Mesenteric fat pad (tissue), 1 donor: ENCODE results near the gene TRIM33. TPM values are rescaled to one million over a fixed set of nuclear protein-coding genes. Genes with fewer than 3 reads are reported as not detected.
"Not testable (repeated sequence)": the region's sequence is repeated elsewhere in the genome, so short reads cannot be mapped to it uniquely, and the experiment has no call there.

Experiments used
- DNase-seq: peaks from one replicate; pipeline ENCODE4 v3.0.0-alpha.2; 2020; ENCODE audit warnings: low spot score
- total RNA-seq: library from RNA; stranded (reverse); fragmentation: NEBNext Ultra II Directional; extraction: Animal tissue kit (Norgen Biotek cat#: 25700); gene quantifications from one replicate; pipeline ENCODE4 v1.2.1, GENCODE V29; 2021
- donor health status: DM: yes; HTN: yes; CAD: no.

TRIM33 gene
- total RNA-seq, 1 donor from 2014 or later: 26.2 TPM

DNA sequence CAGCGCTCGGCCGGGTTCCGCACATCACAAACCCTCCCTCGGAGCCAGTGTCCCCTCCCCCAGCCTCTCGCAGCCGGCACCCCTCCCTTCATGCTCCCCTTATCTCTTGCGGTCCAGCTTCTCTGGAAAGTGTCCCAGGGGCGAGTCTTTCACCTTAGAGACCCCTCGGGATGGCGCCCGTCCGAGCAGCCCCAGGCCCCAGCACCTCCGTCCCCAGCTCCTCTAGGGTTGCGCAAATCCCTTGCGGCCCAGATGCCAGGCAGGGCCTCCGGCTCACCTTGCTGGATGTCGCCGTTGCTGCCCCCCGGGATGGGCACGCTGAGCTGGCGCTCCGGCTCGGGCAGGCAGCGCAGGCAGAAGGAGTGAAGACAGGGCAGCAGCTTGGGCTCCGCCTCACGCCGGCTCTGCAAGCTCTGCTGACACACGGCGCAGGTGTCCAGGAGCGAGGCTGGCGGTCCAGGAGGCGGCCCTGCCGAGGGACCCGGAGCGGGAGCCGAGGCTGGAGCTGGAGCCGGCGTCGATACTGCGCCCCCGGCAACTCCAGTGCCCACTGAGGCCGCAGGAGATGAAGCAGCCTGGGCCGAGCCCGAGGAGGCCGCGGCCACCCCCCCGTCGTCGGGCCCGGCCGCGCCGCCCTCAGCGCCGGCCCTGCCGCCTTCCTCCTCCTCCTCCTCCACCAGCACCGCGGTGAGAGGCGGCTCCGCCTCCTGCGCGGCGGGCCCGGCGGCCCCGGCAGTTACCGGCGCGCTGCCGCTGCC lies 550 bp downstream of the TRIM33 start:
- DNase-seq: peak; percentile 90

DNA sequence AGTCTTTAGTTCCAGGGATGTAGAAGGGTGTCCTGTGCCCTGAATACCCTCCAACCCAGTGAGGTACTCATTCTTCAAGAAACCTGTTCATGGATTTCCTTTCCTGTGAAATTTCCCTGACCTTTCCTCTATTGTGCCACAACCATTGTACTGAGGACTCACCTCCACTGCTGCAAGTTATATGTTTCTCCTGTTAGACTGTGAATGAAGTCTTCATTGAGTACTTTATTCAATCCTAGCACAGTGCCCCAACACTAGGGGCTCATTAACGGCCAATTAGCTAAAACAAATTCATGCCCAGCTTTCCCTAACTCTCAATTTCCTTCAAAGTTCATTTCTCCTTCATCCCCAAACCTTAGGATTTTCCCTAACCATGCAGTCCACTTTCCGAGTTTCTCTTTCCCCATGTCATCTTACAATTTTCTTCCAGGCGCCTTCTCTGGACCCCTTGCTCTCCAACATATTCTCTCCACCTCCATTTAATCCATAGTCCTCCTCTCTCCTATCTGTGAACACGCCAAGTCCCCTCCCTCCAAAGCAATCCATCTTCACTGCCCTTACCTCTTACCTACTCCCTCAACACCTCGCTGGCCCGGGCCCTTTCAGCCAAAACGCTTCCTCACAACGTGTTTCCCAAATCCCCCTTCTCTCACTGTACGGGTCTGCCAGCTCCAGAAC lies 1.3 kb downstream of the TRIM33 start:
- no peak for DNase-seq

DNA sequence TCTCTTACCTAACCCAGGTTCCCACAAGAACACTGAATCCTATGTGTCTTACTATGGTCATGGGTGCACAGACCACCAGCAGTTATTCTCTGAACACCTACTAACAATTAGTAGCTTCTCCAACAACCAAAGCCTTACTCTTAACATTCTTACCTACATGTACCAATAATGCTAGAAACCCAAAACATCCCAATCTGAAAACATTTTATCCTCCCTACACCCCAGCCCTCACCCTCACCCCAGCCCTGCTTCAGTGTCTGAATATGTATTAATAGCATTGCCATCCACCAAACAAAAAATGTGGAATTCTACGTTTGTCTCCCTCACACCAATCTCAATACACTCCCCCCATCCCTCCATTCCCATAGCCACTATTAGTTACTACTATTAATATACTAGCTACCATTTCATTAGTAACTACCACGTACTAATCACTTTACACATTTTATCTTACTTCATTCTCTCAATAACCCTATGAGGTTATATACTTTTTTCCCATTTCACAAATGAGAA lies 2.6 kb downstream of the TRIM33 start:
- no peak for DNase-seq

DNA sequence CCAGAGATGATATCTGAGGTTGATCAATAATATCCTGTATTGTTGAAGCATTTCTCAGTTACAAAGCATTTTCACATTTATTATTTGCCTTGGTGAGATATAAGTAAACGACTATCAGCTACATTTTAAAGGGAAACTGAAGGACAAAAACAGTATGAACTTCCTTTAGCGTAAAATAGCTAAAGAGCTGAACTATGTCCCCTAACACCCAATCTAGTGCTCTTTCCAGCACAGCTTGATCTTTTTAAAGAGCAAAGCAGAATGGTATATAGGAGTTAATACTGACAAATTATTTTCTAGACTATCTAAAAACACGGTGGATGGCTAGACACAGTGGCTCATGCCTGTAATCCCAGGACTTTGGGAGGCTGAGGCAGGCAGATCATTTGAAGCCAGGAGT lies 3.5 kb downstream of the TRIM33 start:
- DNase-seq: no peak

DNA sequence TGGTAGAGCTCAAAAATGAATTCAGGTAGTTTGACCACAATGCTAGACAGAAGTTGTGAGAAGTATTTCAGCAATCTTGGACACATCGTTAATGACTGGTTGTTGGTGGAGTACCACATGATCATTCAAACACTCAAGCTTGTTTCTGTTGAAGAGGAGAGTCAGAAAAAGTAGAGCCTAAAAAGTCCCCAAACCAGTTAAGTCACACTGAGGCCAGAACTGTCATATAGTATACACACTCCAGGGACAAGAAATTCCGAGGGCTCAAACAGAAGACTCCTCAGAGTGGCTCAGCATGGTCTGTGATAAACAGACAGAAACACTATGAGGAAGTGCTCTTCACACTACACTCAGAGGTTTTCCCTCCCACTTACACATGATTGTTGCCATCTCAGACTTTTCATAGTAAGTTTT lies 5.8 kb downstream of the TRIM33 start:
- DNase-seq: no peak

DNA sequence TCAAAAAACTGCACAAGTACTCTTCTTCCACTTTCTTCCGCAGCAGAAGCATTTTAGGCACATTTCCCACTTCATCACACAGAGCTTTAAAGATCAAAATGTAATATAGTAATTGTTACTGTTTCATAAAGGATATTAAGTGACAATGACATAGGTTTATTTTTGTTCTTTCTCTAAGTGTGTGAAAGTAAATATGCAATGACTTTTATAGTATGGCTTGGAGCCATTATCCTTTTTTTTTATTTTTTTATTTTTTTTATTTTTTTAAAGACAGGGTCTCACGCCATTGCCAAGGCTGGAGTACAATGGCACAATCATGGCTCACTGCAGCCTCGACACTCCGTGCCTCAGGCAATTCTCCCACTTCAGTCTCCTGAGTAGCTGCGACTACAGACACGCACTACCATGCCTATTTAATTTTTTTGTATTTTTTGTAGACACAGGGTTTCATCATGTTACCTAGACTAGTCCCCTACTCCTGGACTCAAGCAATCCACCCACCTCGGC lies 7.0 kb downstream of the TRIM33 start:
- no peak for DNase-seq

DNA sequence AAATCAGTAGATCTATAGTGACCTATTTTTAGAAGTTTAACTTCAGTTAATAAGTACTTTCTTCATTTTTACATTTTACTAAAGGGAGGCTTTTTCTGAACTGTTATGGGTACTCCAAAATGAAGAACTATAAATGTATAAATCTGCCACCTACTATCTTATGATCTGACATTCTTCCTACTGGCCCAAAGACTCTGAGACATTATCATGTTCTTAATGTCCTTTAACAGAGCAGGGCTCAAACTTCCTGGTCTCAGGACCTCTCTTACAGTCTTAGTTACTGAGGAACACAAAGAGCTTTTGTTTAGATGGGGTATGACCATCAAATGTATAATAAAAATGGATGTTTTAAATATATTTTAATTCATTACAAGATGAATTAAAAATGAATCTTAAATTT lies 8.9 kb downstream of the TRIM33 start:
- DNase-seq: no peak

DNA sequence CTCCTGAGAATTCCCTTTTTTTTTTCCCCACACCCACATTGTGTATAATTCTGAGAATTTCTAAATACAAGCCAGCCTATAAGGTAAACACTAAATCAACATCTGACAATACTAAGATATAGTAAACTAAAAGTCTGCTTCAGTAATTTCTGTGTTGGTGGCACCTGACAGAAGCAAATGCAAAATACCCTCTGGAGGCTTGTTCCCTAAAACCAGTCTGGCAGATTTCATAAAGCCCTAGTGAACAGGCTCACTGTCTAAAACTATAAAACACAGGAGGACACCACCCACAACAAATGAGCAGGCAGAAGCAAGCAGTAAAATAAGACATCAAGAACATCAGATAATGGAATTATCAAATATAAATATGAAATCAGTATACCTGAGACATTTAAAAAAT lies 11.5 kb downstream of the TRIM33 start:
- DNase-seq: no peak

DNA sequence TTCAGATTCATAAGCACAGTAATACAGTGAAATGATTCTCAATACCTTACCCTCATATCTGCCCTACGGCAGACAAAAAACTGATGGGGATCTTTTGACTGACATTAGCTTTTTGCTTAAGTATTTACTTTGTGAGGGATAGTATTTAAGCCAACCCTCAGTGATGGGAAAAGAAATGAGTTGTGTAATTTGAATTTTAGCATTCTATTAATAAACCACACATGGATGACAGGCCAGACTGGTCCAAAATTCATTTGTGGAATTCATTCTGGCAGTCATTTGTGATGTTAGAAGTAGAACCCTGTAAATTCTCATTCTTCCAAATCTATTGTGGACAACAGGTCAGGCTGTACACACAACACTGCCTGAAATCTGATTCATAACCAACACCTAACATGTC lies 14.9 kb downstream of the TRIM33 start:
- no peak for DNase-seq

DNA sequence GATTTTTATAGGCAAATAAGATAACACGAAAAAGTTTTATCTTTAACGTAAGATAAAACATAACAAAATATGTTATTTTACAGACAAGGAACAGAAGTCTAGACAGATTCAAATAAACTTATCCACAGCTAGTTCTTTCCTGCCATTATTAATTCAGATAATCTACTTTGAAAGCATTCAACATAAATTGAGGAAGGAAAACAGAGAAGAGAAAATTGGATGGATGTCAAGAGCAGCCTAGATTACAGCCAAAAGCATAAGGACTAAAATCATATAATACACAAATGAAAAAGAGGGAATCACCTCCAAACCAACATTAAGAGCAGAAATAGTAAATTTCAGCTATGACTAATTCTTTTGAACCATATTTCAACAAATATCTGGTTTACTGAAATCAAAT lies 15.5 kb downstream of the TRIM33 start:
- no peak for DNase-seq

DNA sequence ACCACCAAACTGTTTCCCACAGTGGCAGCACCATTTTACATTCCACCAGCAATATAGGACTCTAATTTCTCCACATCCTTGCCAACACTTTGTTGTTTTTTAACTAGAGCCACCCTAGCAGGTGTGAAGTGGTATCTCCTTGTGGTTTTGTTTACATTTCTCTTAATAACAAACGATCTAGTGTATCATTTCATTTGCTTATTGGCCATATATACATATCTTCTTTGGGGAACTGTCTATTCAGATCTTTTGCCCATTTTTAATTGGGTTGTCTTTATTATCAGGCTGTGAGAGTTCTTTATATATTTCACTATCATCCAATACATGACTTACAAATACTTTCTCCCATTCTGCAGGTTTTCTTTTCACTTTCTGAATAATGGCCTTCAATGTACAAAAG lies 18.0 kb downstream of the TRIM33 start:
- DNase-seq: no peak

DNA sequence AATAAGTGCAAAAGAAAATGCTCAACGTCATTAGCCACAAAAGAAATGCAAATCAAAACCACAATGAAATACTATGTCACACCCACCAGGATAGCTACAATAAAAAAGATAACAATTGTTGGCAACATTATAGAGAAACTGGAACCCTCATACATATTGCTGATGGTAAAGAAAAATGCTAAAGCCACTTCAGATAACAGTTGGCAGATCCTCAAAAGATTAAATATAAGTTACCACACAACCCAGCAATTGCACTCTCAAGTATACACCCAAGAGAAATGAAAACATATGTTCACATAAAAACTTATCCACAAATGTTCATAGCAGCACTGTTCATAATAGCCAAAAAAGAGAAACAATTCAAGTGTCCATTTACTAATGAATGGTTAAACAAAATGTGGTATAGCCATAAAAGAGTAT lies 20.7 kb downstream of the TRIM33 start:
- no peak for DNase-seq

DNA sequence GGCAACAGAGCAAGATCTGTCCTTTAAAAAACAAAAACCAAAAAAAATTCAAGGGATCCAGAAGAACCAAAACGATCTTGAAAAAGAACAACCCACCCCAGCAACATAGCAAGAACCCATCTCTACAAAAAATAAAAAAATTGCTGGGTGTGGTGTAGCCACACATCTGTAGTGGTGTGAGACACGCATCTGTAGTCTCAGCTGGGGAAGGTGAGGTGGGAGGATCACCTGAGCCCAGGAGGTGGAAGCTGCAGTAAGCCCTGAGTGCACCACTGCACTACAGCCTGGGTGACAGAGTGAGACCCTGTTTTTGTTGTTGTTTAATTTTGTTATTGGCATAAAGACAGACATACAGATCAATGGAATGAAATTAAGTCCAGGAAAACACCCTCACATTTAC lies 22.3 kb downstream of the TRIM33 start:
- no peak for DNase-seq

DNA sequence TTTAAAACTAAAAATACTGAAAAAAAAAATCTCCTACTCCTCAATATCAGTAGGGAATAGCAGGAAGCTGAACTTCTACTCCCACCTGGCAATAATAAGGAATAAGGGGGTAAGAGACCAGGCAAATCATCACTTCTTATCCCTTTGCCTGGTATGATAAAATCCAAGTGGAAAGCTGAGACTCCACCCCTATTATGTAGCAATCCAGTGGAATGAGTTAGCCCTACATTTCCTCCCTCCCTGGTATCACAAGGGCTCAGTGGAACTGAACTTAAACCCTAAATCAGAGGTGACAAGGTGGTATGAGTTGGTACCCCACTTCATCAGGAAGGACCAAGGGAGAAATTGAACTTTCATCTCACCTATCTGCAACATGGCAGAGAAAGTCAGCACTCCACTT lies 25.7 kb downstream of the TRIM33 start:
- no peak for DNase-seq

DNA sequence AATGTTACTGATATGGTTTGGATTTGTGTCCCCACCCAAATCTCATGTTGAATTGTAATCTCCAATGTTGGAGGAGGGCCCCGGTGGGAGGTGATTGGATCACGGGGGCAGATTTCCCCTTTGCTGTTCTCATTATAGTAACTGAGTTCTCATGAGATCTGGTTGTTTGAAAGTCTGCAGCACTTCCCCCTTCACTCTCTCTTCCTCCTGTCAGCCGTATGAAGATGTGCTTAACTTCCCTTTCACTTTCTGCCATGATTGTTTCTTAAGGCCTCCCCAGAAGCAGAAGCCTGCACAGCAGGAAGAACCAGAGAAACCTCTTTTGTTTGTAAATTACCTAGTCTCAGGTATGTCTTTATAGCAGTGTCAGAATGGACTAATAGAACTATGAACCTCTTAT lies 28.4 kb downstream of the TRIM33 start:
- DNase-seq: no peak

DNA sequence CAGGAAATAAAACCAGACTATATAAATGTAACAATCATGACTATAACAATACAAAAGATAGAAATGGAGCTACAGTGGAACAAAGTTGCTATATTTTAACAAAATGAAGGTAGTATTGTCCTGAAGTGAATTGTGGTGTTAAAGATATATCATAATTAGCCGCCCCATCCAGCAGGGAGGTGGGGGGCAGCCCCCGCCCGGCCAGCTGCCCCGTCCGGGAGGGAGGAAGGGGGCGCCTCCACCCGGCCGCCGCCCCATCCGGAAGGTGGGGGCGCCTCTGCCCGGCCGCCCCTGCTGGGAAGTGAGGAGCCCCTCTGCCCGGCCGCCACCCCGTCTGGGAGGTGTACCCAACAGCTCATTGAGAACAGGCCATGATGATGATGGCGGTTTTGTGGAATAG lies 31.4 kb downstream of the TRIM33 start:
- DNase-seq: not testable (repeated sequence)

DNA sequence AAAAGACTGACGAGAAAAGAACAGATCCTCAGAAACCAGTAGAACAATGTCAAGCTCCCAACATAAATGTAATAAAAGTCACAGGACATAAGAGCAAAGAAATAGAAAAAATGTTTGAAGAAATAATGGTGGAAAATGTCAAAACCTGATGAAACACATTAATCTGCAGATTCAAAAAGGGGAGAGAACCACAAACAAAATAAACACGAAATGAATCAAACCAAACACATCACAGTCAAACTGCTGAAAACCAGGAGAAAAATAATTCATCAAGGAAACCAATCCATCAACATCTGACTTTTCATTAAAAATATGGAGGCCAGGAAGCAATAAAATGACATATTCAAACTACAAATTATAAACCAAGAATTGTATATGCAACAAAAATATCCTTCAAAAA lies 31.9 kb downstream of the TRIM33 start:
- no peak for DNase-seq

DNA sequence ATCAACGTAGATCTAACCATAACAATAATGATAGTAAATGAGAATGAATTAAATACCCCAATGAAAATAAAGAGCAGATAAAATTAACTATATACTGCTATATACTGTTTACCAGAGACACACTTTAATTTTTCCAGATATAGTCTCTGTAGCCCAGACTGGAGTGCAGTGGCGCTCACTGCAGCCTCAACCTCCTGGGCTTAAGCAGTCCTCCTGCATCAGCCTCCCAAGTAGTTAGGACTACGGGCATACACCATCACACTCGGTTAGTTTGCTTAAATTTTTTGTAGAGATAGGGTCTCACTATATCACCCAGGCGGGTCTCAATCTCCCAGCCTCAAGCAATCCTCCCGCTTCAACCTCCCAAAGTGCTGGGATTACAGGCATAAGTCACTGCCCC lies 37.2 kb downstream of the TRIM33 start:
- DNase-seq: no peak

DNA sequence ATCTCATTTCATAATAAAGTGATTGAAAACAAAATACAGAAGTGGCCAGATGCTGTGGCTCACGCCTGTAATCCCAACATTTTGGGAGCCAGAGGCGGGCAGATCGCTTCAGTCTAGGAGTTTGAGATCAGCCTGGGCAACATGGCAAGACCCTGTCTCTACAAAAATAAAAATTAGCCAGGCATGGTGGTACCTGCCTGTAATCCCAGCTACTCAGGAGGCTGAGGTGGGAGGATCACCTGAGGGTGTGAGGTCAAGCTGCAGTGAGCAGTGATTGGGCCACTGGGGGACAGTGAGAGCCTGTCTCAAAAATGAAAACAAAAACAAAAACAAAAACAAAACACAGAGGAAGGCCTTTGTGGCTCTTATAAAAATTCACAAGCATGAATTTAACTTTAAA lies 38.6 kb downstream of the TRIM33 start:
- no peak for DNase-seq

DNA sequence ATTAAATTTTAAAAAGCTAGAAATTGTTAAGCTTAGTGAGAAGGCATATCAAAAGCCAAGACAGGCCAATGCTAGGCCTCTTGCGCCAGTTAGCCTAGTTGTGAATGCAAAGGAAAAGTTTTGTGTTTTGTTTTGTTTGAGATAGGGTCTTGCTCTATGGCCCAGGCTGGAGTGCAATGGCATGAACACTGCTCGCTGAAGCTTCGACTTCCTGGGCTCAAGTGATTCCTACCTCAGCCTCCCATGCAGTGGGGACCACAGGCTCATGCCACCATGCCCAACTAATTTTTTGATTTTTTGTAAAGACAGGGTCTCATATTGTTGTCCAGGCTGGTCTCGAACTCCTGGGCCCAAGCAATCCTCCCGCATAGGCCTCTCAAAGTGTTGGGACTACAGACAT lies 40.3 kb downstream of the TRIM33 start:
- no peak for DNase-seq

DNA sequence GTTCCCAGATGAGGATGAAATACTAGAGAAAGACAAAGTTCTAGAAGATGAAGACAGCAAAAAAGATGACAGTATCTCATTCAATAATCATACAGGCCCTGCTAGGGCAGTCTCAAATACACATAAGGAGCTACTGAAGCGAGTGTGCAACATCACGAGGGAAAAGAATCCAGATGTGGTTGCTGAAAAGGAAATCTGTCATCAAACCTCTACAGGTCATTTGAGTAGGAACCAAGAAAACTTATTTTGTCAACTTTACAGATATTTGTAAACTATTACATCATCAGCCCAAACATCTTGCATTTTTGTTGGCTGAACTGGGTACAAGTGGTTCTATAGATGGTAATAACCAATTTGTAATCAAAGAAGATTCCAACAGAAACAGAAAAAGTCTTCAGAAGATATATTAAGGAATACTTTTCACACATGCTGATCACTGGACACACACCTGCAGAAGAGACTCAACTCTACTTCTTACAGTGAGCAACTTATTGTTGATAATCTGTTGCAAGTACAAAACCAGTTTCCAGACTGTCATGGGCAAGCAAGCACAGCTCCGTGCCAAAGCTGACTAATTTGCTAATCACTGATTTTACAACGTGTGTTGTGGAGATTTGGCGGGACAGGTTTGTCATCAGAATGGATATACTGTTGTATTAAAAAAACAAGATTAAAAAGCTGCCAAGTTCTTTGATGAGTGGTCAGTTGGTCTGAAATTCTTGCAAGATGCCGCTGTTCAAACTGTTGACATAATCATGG lies 42.1 kb downstream of the TRIM33 start:
- DNase-seq: no peak

DNA sequence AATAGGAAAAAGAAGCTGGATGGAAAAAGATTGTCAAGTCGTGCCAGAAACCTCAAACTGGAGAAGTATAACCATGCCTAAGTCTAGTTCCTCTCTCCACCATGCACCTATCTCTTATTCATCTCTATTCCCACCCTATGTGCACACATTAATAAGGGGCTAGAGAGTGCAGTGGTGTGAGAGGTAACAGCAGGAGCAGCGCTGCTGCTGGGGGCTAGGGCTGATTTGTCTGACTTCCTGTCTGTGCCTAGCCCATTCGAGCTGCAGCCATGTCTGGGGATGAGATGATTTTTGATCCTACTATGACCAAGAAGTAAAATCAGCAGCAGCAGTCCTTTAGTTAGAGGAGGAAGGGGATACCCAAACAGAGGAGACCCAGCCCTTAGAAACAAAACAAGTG lies 43.0 kb downstream of the TRIM33 start:
- no peak for DNase-seq
